Activated CD4-positive, CD25-positive, alpha-beta regulatory T cell treated with anti-CD3 and anti-CD28 coated beads, Interleukin-2, amount 50 U/mL, for 16 hours (primary cell): ENCODE measurements around the gene CNIH4.
"Not testable (repeated sequence)": the region's sequence is repeated elsewhere in the genome, so short reads cannot be mapped to it uniquely, and the experiment has no call there.

Experiments used
- DNase-seq: peaks from one replicate; pipeline ENCODE4 v3.0.0-alpha.2; 2020; ENCODE audit warnings: low read depth, low spot score

Gene CNIH4

DNA sequence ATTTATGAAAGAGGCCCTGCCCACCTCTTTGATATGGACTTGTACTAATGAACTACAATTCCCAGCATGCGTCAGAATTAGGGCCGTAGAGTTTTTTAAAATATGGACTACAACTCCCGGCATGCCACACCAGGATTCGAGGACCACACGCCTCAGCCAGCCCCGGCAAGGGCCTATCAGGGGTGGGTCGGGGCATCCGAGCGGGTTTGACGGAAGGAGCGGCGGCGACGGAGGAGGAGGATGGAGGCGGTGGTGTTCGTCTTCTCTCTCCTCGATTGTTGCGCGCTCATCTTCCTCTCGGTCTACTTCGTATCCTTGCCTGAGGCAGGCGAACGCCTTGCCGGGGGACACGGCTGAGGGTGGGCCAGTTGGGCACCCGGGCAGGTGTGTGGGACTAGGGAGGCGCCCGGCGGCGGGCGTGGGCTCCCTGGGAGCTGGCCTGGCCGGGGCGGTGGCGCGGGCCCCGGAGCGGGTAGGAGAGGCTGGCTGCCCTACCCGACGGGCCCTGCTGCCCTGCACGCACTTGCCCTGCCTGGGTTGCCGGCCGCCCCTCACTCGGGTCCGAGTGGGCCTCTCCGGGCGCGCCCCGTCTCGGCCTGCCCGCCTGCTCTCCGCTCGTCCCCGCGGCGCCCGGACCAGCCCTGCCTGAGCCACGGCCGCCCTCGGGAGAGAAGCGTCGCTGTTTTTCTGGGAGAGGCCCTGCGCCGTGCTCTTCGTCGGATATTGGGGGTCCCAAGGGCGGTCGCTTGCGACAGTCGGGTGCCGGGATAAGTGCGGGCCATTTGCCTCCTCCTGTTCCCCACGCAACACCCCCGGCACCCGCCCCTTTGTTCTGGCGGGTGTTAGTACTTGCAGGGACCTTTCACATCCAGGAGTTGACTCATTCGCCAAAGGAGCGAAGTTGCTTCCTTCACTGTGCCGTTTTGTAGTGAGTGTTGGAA is at the start of gene CNIH4:
Gene CNIH4, plus strand, starts transcription at position 195 of the 941 bp plus-strand sequence. Its CDS starts 46 bp downstream, at position 241.
- peak; percentile 85 for DNase-seq

DNA sequence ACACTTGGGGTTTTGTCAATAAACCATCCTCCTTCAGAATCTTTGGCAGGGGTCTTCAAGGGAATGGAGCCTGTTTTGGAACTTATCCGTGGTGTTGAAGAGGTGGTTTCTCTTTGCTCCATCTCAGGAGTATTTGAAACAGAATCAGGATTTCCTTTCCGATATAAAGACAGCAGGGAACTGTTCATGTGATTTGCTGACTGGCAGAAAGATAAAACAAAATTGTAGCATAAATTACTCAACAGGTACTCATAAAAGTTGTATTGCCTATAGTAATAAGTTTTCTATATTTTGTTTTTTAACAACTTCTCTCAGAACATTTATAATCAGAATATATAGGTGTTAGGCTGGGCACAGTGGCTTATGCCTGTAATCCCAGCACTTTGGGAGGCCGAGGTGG is 48.6 kb upstream of the CNIH4 start:
- no peak for DNase-seq

DNA sequence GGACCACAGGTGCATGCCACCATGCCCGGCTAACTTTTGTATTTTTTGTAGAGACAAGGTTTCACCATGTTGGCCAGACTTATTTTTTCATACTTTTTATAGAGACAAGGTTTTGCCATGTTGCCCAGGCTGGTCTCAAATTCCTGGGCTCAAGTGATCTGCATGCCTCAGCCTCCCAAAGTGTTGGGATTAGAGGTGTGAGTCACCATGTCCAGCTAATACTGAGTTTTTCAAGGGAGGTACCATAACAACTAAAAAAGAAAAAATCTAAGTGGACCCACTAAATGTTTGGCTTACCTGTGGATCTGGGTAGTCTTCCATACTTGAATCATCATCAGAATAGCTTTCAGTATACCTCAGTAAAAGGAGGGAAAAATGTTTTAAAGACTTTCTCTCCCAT is 45.2 kb upstream of the CNIH4 start:
- not testable (repeated sequence) for DNase-seq

DNA sequence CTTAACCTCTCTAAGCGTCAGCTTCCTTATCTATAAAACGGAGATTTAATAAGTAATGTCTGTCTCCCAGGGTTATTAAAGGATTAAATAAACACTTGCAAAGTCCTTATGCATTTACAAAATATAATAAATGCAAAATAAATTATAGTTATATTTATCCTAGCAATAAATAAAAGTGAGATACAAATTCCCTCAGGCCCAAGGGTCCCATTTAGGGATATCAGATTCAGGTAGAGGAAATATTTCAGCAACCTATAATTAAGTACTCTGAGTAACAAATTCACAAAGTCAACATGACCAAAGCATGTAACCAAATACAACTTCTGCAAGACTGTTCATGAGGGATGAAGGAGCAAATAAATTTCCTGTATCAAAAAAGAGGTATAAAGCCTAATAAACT is 44.7 kb upstream of the CNIH4 start:
- no peak for DNase-seq

DNA sequence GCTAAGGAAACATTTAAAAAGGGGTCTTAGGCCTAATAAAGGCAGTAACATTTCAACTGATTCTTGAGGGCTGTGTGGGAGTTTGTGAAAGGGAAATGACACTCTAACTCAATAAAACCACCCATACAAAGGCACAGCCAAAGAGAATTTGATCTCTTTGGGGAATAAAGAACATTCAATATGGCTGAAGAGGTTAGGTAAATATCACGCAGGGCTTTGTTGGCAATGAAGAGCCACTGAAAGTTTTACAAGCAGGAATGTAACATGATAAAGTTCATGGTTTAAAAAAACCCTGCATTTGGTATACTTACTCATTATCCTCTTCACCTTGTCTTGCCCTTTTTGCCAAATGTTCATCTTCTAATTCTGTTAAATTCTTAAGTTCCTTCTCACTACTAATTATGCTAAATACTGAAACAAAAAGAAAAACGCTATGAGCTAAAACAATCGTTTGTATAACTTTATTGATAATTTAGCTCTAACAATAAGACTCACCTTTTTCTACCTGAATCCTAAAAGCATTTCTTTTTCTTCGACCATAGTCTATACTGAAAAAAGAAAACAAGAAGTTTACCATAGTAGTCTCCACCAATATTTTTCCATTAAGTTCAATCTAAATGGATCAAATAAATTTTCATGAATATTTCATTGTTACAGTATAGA is 39.2 kb upstream of the CNIH4 start:
- DNase-seq: no peak

DNA sequence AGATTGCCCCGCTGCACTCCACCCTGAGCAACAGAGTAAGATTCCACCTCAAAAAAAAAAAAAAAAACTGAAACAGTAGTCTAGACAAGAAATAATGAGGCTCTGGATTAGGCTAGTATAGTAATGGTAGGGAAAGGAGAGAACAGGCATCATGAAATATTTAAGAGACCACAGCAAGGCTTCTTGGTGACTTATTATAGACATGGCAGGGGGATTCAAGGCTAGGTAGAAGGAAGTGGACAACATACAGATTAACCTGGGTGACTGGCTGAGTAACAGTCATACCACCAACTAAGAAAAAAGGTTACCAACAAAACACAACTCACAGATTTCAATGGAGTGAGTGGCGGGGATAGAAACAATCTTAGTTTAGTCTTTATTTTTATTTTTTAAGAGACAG is 35.0 kb upstream of the CNIH4 start:
- DNase-seq: no peak

DNA sequence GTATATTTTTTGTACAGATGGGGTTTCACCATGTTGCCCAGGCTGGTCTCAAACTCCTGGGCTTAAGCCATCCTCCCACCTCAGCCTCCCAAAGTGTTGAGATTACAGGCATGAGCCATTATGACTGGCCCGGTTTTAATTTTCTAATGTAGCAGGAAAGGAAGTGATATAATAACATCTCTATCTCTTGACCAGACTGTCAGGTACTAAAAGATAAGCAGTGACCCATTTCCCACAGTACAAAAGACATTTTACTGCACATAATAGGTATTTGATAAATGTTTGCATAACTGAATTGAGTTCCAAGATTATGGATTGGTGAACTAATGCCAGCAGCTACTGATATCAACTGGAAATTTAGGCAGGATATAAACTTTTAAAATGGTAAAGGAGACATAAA is 30.7 kb upstream of the CNIH4 start:
- DNase-seq: no peak

DNA sequence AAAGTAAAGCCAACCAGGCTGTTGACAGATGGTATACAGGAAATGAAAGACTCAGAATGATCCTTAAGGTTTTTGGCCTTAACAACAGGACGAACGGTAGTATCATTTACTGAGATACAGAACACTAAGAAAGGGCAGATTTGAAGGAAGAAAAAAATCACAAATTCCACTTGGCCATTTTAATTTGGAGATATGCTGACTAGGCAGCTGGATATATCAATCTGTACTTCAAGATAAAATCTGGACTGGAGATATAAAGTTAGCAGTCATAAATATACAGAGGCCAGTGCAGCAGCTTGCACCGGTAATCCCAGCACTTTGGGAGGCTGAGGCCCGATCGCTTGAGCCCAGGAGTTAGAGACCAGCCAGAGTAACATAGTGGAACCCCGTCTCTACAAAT is 28.0 kb upstream of the CNIH4 start:
- no peak for DNase-seq

DNA sequence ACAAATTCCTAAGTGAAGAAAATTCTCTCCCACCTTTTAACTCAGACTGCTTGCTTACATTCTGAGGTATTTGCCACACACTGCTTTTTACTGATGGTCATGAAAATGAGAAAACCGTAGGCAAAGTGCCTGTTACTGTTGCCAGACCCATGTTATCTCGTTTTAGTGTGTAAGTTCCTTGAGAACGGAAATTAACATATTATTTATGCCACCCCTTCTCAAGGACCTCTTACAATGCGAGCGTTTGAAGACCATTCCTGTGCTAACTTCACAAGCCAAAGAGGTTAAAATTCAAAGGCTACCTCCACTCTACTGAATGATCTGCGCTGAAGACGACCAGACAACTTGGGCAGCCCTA is 27.2 kb upstream of the CNIH4 start:
- DNase-seq: no peak

DNA sequence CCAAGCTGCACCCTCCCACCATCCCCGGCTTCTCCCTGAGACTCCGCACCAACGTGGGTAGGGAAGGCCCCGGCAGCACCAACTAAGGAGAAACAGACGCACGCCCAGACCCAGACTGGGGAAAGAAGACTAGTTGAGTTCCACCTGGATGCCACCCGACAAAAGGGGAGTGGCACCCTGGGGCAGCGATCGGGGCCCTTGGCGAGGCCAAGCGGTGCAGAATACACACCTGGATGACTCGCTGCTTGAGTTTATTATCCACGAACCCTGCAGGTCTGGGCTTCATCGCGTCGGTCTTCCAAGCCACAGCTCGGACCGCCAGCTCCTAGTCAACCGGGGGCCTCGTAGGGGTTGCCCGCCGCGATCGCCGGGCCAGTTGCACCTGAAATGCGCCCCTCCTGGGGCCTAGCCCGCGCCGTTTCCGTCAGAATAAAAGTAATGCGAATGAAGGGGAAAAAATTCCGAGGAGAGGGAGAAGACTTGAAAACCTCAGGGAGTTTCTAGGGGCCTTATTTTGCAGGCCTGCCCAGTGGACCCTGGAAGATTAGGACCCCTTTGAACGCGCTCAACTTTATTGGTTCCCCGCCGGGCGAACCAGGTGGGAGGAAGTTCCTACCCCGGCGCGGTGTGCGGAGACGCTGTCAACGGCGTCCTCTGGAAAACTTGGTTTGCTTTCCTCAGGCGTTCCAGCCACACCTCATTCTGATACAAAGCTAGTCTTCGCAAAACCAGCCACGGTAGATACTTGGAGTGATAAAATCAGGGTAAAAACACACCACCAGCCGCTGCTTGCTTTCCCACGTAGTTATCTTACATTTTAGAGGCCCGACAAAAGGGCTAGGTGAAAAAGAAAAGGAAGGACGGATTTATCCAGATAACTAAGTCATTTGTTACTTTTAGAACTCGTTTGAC is 26.6 kb upstream of the CNIH4 start, which contains the start of gene NVL:
Gene NVL, minus strand, starts transcription at position 331 of the 912 bp plus-strand sequence. Its CDS starts 45 bp downstream, at position 286.
- DNase-seq: peak; percentile 62

DNA sequence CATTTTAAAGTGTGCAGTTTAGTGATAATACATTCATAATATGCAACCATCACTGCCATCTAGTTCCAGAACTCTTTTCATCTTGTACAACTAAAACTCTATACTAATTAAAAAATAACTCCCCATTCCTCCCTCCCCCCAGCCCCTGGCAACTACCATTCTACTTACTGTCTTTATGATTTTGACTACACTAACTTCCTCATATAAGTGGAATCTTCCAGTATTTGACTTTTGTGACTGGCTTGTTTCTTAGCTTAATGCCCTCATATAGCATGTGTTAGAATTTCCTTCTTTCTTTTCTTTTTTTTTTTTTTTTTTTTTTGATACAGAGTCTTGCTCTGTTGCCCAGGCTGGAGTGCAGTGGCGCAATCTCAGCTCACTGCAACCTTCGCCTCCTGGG is 25.4 kb upstream of the CNIH4 start:
- DNase-seq: no peak

DNA sequence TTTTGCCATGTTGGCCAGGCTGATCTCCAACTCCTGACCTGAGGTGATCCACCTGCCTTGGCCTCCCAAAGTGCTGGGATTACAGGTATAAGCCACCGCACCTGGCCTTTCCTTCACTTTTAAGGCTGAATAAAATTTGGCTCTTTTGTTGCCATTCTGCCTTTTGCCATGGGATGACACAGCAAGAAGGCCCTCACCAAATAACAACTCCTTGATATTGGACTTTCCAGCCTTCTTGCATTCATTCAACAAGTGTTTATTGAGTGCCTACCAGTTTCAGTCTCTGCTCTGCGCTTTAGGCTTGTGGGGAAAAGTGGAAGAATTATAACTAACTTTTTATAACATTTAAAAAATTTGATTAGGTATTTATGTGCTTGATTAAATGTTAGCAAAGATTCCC is 24.9 kb upstream of the CNIH4 start:
- DNase-seq: no peak

DNA sequence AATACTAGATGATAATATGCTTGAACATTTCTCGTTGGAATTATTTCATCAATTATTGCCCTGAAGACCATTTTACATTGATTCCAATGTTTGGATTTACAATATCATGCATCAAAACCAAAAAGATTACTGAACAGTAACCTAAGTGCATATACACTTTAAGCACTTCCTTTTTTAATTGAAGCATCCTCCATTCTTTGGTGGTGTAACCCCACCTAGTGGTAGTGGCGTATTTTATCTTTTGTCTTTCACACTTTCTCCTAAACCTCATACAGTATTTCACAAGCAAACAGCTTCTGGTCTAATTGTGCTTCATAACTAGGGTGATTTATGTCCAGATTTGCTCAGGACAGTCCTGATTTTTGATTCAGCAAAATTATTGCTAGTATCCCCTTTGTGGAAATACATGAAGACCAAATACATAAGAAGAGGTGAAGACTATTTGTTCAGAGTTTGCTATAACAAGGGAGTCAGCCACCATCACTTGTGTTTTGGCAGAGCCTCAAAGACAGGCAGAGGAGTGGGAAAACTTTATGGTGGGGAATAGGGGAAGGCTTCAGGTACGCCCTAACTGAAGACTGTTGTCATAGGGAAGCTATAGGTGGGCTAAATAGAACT is 23.3 kb upstream of the CNIH4 start:
- no peak for DNase-seq

DNA sequence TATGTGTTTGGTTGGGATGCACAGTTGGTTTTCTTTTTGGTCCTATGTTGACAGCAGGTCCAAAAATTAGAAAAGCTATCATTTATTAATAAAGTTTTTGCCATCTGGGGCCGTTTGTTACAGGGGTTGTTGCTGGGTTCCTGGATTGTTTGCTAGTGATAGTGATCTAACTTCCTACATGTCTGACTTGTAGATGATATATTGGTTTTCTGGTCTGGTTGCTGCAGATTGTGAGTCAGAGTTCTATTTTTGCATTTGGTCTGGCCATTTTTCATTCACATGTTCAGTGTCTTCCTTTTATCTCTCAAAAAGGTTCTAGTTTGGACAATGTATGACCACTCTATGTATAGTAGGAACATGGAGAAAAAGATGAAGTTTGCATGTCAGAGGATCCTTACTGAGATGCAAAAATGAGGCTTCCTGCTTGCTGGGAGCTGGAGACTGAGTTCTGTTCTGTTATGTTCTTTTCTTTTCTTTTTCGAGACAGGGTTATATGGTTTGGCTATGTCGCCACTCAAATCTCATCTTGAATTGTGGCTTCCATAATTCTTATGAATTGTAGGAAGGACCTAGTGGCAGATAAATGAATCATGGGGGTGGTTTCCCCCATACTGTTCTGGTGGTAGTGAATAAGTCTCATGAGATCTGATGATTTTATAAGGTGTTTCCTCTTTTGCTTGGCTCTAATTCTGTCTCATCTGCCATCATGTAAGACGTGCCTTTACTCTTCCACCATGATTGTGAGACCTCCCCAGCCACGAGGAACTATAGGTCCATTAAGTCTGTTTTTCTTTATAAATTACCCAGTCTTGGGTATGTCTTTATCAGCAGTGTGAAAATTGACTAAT is 22.5 kb upstream of the CNIH4 start:
- no peak for DNase-seq

DNA sequence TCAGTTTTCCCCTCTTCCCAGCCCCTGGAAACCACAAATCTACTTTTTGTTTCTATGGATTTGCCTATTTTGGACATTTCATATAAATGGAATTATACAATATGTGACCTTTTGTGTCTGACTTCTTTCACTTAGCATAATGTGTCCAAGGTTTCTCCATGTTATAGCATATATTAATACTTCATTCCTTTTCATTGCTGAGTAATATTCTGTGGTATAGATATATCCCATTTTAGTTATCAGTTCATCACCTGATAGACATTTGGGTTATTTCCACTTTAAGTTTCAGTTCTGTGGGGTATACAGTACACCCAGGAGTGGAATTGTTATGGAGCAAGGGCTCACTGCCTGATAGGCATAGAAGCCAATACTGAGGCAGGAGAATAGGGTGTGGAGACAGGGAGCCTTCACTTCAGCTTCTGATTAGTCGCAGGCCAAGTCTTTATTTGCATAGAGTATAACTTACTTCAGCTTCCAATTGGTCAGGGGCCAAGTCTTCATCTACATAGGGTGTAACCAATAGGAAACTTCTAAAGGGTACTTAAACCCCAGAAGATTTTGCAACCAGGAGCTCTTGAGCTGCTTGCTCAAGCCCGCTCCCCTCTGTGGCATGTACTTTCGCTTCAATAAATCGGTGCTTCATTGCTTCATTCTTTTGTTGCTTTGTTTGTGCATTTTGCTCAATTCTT is 18.4 kb upstream of the CNIH4 start:
- DNase-seq: no peak

DNA sequence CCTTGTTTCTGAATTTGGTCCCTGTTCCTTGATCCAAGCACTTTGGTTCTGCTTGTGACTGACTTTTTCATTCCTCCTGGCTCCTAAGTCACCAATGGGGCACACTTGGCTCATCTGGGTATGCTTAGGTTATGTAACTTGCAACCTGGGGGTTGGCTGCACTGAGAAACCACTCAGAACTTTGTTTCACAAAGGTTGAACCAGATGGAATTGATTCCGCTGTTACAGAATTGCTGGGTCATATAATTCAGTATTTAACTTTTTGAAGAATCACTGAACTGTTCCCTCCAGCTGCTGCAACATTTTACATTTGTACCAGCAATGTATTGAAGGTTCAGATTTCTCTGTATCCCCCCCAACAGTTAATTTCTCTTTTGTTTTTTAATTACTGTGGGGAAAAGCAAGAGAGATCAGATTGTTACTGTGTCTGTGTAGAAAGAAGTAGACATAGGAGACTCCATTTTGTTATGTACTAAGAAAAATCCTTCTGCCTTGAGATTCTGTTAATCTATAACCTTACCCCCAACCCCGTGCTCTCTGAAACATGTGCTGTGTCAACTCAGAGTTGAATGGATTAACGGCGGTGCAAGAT is 17.1 kb upstream of the CNIH4 start:
- no peak for DNase-seq

DNA sequence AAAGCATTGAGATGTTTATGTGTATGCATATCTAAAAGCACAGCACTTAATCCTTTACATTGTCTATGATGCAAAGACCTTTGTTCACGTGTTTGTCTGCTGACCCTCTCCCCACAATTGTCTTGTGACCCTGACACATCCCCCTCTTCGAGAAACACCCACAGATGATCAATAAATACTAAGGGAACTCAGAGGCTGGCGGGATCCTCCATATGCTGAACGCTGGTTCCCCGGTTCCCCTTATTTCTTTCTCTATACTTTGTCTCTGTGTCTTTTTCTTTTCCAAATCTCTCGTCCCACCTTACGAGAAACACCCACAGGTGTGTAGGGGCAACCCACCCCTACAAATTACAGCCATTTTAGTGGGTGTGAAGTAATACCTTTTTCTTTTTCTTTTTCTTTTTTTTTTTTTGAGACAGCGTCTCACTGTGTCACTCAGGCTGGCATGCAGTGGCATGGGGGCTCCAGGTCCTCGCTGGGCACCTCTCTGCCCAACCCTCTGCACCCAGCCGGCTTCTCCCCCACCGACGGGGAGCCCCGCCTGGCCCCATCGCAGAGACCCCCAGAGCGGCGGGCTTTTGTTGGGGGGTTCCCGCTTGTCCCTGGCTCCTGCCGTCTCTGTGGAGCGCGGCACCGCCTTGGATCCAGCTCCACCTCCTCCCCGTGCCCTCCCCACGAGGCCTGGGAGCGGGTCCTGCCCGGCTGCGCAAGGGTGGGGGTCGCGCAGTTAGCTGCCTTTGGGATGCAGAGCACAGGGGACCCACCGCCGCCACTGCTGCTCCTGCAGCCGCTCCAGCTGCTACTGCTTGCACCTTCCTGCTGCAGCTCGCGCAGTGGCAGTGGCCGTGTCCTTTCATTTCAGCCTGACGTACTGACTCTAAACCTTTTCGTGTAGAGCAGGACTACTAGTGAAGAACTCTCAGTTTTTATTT is 16.0 kb upstream of the CNIH4 start:
- not testable (repeated sequence) for DNase-seq

DNA sequence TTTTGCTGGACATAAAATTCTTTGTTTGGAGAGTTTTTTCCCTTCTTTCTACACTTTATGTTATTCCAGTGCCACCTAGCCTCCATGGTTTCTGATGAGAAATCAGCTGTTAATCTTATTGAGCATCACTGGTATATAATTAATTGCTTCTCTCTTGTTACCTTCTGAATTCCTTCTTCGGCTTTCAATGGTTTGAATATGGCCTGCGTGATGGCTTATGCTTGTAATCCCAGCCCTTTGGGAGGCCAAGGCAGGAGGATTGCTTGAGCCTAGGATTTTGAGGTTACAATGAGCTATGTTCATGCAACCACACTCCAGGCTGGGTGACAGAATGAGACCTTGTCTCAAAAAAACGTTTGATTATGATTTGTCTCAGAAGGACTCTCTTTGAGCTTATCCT is 13.0 kb upstream of the CNIH4 start:
- DNase-seq: no peak
